ENCODE measurements around the gene ARFGAP1.

Gene ARFGAP1

GRCh38 chr20:63277466-63278272 is 5.1 kb downstream of the ARFGAP1 start:
- no peak for DNase-seq (ENCODE audit: low read depth in 2 of 2)

GRCh38 chr20:63278661-63279060 is 6.0 kb downstream of the ARFGAP1 start:
- DNase-seq (ENCODE audit: low read depth in 2 of 2), result no peak

GRCh38 chr20:63279931-63280330 is 7.3 kb downstream of the ARFGAP1 start:
- DNase-seq (ENCODE audit: low read depth in 2 of 2), result no peak

- DNase-seq (ENCODE audit: low read depth in 2 of 2), result no peak
These were observed 7.8 kb downstream of the ARFGAP1 start for GRCh38 chr20:63280371-63280770.

- no peak for DNase-seq (ENCODE audit: low read depth in 2 of 2)
These were observed 8.4 kb downstream of the ARFGAP1 start for GRCh38 chr20:63280929-63281545.

GRCh38 chr20:63281742-63282665 is 9.4 kb downstream of the ARFGAP1 start:
- no peak for DNase-seq (ENCODE audit: low read depth in 2 of 2)

- DNase-seq (ENCODE audit: low read depth in 2 of 2), result no peak
These were observed 10.3 kb downstream of the ARFGAP1 start for GRCh38 chr20:63282946-63283345.

GRCh38 chr20:63283397-63284082 is 10.9 kb downstream of the ARFGAP1 start:
- no peak for DNase-seq (ENCODE audit: low read depth in 2 of 2)

- no peak for DNase-seq (ENCODE audit: low read depth in 2 of 2)
These were observed 11.4 kb downstream of the ARFGAP1 start for GRCh38 chr20:63284083-63284440.

GRCh38 chr20:63284544-63284949 is 11.9 kb downstream of the ARFGAP1 start:
- no peak for DNase-seq (ENCODE audit: low read depth in 2 of 2)

GRCh38 chr20:63284981-63285524 is 12.4 kb downstream of the ARFGAP1 start:
- no peak for DNase-seq (ENCODE audit: low read depth in 2 of 2)

- no peak for DNase-seq (ENCODE audit: low read depth in 2 of 2)
These were observed 13.3 kb downstream of the ARFGAP1 start for GRCh38 chr20:63285636-63286615.

- no peak for DNase-seq (ENCODE audit: low read depth in 2 of 2)
These were observed 14.4 kb downstream of the ARFGAP1 start for GRCh38 chr20:63286781-63287696.

GRCh38 chr20:63287697-63288580 is 15.3 kb downstream of the ARFGAP1 start:
- DNase-seq (ENCODE audit: low read depth in 2 of 2), result no peak

- DNase-seq (ENCODE audit: low read depth in 2 of 2), result no peak
These were observed 16.1 kb downstream of the ARFGAP1 start for GRCh38 chr20:63288581-63289251.

- DNase-seq (ENCODE audit: low read depth in 2 of 2), result no peak
These were observed 16.9 kb downstream of the ARFGAP1 start for GRCh38 chr20:63289311-63290135.

Measured in stimulated activated CD8-positive, alpha-beta memory T cell treated with anti-CD3 and anti-CD28 coated beads, Interleukin-7, amount 100 ng/mL, for 4 hours (primary cell).